RWPE1 (cell line): ENCODE results near the gene ELOB.

Source experiments
- CTCF ChIA-PET: fragments of 350-600 bp; sonication (Branson Sonifier 250); formaldehyde crosslinking; extraction: SDS; loops from one replicate; lab custom pipeline; 2021; lab: Yijun Ruan, JAX
- POLR2A ChIA-PET: fragments of 400-600 bp; formaldehyde crosslinking; extraction: SDS; loops from one replicate; lab custom pipeline; 2020; ENCODE audit warnings: antibody characterized with exemption; ENCODE audit not compliant: low non-redundant PET; lab: Yijun Ruan, JAX
- DNase-seq: peaks from one replicate; pipeline ENCODE4 v3.0.0; 2012; ENCODE audit warnings: low spot score
- H3K27ac ChIP-seq: fragments of 450-650 bp; 2 replicates; pipeline ENCODE4 v1.5.1; 2017
- TF ChIP-seq, protein P1 (sequence below): fragments of 450-650 bp; conservative IDR thresholded peaks from 2 replicates; pipeline ENCODE4 v1.5.1; 2017; ENCODE audit warnings: low read depth, mild to moderate bottlenecking

Gene ELOB

GRCh38 chr16:2791174-2791573, 14.1 kb upstream of the ELOB start:
- ChIA-PET POLR2A (interaction anchor here (2.1 kb wide), 1 partner anchor 13 kb away, joined by 11 read pairs; no protein-coding TSS in a partner anchor), CTCF (no interaction called here)
- TF ChIP-seq, protein P1, sequence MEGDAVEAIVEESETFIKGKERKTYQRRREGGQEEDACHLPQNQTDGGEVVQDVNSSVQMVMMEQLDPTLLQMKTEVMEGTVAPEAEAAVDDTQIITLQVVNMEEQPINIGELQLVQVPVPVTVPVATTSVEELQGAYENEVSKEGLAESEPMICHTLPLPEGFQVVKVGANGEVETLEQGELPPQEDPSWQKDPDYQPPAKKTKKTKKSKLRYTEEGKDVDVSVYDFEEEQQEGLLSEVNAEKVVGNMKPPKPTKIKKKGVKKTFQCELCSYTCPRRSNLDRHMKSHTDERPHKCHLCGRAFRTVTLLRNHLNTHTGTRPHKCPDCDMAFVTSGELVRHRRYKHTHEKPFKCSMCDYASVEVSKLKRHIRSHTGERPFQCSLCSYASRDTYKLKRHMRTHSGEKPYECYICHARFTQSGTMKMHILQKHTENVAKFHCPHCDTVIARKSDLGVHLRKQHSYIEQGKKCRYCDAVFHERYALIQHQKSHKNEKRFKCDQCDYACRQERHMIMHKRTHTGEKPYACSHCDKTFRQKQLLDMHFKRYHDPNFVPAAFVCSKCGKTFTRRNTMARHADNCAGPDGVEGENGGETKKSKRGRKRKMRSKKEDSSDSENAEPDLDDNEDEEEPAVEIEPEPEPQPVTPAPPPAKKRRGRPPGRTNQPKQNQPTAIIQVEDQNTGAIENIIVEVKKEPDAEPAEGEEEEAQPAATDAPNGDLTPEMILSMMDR = no peak
- no peak for DNase-seq
- no peak overlapping the region for H3K27ac ChIP-seq

DNA sequence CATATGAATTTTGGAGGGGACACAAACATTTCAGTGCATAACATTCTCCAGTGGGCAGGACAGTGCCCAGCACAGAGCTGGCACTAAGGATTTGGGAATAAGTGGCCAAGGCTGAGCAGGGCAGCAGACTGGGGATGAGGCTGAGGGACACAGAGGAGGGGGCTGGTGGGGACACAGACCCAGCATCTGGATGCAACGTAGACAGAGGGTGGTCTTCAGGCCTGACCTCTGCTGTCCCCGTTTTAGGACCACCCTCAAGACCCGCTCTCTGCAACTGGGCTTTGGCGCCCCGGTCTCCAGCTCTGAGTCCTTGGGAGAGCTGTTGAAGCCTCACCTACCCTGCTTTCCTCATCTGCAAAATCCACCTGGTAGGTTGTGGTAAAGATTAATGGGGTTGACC, 13.6 kb upstream of the ELOB start:
- ChIA-PET POLR2A (interaction anchor here (2.1 kb wide), 1 partner anchor 12 kb away, joined by 11 read pairs; no protein-coding TSS in a partner anchor), CTCF (interaction anchor here (0.7 kb wide), 1 partner anchor 51 kb away, joined by 3 read pairs; no protein-coding TSS in a partner anchor)
- DNase-seq = no peak
- TF ChIP-seq, protein P1 = no peak
- H3K27ac ChIP-seq = no peak overlapping the region

DNA sequence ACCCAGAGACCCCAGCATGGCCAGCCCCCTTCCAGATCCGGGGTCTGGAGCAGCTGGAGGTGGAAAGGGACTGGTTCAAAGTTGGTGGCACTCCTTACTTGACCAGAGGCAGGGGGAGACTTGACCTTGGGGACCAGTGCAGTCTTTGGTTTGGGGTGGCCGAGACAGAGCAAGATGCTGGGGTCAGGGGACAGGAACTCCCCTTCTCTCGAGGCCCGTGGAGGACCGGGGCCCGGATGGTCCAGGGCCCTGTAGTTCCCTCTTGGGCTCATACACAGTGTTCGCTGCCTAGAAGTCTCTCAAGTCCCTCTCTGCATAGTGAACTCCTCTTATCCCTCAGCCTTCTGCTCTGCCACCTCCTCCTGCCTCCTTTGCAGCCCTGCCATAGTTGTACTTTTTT, 10.9 kb upstream of the ELOB start:
- no peak overlapping the region for H3K27ac ChIP-seq
- ChIA-PET POLR2A (no interaction called here), CTCF (no interaction called here)
- TF ChIP-seq, protein P1 = no peak
- no peak for DNase-seq

DNA sequence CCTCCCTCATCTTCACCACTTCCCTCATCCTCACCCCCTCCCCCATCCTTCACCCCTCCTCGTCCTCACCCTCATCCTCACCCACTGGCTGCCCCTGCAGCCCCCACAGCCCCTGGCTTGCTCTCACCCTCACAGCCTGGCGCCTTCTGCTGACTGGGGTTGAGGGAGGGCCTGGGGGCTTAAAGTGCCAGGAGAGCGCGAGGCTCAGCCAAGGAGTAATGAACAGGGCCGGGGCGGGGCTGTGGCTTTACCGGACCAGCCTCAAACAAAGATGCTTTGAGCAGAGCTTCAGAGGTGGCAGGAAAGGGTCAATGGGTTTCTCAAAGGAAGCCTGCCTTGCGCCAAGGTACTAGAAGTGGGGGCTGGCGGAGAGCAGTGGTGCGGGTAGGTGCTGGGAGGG, 10.3 kb upstream of the ELOB start, which contains the start of gene PRSS33:
PRSS33 (minus strand) TSS at position 155 of the 400 bp plus-strand sequence. CDS start 1,013 bp downstream, outside the sequence.
- no peak within 1 kb of the TSS for H3K27ac ChIP-seq
- TF ChIP-seq, protein P1 = no peak
- DNase-seq = no peak
- POLR2A ChIA-PET = no interaction called here
- CTCF ChIA-PET = no interaction called here

- no peak for DNase-seq
- ChIA-PET POLR2A (no interaction called here), CTCF (no interaction called here)
- TF ChIP-seq, protein P1 = no peak
- H3K27ac ChIP-seq = no peak overlapping the region
These were observed 9.7 kb upstream of the ELOB start for GRCh38 chr16:2786826-2787151.

DNA sequence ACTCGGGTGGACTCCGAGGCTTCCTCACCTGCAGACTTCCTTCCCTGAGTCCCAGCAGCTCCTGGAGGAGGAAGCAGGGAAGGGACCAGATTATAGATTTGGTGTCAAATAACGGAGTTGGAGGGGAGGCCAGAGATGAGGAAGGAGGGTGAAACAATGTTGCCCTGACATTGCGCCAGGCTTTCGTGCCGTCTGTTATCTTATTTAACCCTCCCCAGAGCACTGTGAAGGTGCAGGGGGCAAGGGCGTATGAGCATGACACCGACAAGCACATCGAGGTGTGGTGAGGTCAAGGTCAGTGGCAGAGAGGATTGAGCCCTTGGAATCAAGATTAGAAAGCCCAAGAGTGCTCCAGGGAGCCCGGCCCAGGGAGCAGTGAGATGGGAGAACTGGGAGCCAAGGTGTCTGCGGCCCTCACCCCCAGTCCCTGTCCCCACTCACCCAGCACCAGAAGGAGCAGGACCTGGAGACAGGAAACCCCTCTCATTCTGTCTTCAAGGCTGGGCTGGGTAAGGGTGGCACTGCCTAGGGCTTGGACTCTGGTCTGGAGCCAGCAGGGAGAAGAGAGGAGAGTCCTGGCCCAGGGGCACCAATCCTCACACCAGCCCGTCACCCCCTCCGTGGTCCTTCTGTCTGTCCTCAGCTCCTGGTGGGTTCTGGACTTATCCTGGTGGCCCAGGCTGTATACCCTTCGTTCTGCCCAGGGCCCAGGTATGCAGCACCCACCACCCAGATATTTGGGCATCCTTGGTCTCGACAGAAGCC, 9.2 kb upstream of the ELOB start:
- ChIA-PET POLR2A (no interaction called here), CTCF (interaction anchor here (1.0 kb wide), 1 partner anchor 82 kb away, joined by 4 read pairs; no protein-coding TSS in a partner anchor)
- no peak overlapping the region for H3K27ac ChIP-seq
- TF ChIP-seq, protein P1 = no peak
- DNase-seq = no peak
